GM10248 (cell line): ENCODE measurements around the gene KLRF1.

Experiments
- CTCF ChIA-PET: fragments of 300-600 bp; sonication (Branson Sonifier 250); formaldehyde crosslinking; extraction: SDS; loops from one replicate; lab custom pipeline; 2021; ENCODE audit warnings: antibody characterized with exemption; lab: Yijun Ruan, JAX
- POLR2A ChIA-PET: fragments of 350-650 bp; sonication (Branson Sonifier 250); formaldehyde crosslinking; extraction: SDS; loops from one replicate; lab custom pipeline; 2020; ENCODE audit warnings: antibody characterized with exemption; lab: Yijun Ruan, JAX
- DNase-seq: peaks from one replicate; pipeline ENCODE4 v3.0.0; 2012; ENCODE audit errors: extremely low spot score
- TF ChIP-seq, protein P1 (sequence below): IDR thresholded peaks from 2 replicates; pipeline ENCODE4 v1.5.1; 2012; ENCODE audit warnings: mild to moderate bottlenecking, low read depth; ENCODE audit errors: extremely low read depth, missing control alignments, control extremely low read depth

The KLRF1 gene

DNA sequence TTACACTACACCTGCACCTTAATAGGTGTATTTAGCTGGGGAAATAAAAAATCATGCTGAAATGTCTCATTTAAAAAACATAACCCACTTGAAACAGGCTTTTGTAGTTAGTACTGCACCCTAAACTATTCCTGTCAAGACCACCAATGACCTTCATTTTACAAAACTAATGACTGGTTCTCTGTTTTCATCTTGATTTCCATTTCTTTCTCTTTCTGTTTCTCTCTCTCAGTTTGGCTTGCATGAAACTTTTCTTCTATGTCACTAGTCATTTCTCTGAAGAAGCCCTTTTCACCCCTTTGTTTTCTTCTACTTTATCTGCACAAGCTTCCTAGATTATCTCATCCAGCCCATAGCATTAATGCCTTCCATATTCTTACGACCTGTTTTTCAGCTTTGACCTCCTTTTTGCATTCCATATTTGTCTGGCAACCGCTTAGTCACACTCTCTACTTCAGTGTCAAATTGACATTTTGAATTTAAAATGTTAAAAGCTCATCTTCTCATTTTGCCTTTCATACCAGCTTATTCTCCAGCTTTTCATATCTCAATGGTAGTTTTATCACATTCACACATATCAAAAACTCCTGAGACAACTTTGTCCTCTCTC, 32.7 kb upstream of the KLRF1 start:
- ChIA-PET POLR2A (no interaction called here), CTCF (interaction anchor here (1.0 to 10.7 kb wide), 2 partner anchors 21 to 46 kb away, joined by 3 to 287 read pairs; no protein-coding TSS in a partner anchor)
- DNase-seq = no peak
- TF ChIP-seq, protein P1, sequence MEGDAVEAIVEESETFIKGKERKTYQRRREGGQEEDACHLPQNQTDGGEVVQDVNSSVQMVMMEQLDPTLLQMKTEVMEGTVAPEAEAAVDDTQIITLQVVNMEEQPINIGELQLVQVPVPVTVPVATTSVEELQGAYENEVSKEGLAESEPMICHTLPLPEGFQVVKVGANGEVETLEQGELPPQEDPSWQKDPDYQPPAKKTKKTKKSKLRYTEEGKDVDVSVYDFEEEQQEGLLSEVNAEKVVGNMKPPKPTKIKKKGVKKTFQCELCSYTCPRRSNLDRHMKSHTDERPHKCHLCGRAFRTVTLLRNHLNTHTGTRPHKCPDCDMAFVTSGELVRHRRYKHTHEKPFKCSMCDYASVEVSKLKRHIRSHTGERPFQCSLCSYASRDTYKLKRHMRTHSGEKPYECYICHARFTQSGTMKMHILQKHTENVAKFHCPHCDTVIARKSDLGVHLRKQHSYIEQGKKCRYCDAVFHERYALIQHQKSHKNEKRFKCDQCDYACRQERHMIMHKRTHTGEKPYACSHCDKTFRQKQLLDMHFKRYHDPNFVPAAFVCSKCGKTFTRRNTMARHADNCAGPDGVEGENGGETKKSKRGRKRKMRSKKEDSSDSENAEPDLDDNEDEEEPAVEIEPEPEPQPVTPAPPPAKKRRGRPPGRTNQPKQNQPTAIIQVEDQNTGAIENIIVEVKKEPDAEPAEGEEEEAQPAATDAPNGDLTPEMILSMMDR = no peak

GRCh38 chr12:9795945-9796344, 31.3 kb upstream of the KLRF1 start:
- no peak for DNase-seq
- ChIA-PET CTCF (interaction anchor here (1.3 to 10.7 kb wide), 3 partner anchors 18 to 47 kb away, joined by 3 to 287 read pairs (median 24); partner anchors contain the start of gene CD69), POLR2A (no interaction called here)
- TF ChIP-seq, protein P1 = no peak

DNA sequence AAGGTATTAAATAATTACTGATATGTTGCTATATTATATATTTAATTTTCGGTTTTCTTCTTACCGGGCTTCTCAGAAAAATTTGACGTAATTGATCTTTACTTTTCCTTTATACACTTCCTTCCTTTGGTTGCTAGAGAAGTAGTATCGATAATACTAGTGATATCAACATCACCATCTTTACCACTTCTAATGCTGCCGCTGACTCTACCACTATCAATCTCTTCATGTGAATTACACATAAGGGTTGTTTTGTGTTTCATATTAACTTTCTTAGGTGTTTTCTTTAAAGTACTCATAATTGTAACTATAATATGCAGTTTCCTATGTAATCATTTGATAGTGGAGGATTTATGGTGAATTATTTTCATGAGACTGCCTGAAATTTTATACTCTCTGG, 30.9 kb upstream of the KLRF1 start:
- no peak for DNase-seq
- TF ChIP-seq, protein P1 = no peak
- ChIA-PET POLR2A (no interaction called here), CTCF (interaction anchor here (1.3 to 10.7 kb wide), 4 partner anchors 17 to 48 kb away, joined by 3 to 287 read pairs (median 18); partner anchors contain the start of gene CD69)

DNA sequence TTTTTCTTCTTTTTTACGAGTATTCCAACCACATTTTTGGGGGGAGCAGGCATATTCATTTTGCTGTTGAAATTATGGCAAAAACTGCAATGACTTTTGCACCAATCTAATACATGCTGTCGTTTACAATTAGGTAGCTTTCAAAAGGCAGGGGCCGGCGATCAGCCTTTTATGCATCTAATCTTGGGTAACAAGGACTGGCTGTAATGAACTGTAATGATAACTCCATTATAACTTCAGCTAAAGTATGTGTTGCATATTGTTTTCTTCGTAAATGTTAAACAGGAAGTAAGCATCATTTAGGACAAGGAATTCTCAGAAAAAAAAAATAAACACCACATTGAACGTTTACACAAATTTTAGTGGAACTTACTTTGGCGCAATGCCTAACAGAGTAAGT, 30.3 kb upstream of the KLRF1 start:
- TF ChIP-seq, protein P1 = no peak
- POLR2A ChIA-PET = interaction anchor here (1.5 kb wide), 1 partner anchor 39 kb away, joined by 3 read pairs; no protein-coding TSS in a partner anchor
- DNase-seq = no peak
- CTCF ChIA-PET = interaction anchor here (1.5 to 10.7 kb wide), 4 partner anchors 16 to 48 kb away, joined by 4 to 287 read pairs (median 18); partner anchors contain the start of gene CD69

DNA sequence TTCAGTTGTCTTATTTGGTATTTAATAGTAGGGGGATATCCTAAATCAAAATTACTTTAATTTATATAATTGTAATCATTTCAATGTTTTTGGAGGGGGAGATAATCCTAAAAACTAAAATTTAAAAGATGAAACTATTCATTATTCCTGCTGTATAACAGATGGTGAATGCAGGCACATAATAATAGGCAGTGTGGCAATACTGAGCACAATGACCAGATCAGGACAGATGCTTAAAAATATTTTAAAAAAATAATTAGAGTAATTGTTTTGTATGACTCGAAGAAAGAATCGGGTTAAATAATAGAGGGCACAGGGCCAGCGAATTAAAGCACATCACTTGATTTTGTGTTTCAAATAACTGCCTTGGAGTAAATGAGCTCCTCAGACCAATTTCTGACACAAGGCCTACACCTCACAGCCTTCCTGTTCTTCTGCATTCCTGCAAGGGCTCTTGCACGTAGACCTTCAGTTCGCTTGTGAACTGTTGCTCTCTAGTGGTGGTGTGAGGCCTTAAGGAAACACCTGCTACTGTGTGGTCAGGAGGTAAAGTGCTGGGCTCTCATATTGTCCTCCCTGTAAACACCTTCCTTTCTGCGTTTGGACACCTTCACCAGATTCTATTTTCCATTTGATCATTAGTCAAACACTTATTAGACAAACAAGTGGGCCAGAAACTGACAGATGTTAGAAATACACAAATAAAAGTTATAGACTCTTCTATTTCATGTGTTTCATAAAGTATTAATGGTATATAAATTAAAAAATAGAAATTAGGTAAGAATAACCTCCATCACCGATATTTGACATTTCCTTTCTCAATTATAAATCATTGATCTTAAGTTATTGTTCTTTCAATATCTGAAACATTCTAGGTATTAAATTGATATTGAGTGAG, 29.3 kb upstream of the KLRF1 start:
- DNase-seq = peak; percentile 41
- POLR2A ChIA-PET = interaction anchor here (0.5 to 1.5 kb wide), 3 partner anchors 40 to 108 kb away, joined by 3 read pairs; no protein-coding TSS in a partner anchor
- CTCF ChIA-PET = interaction anchor here (0.6 to 10.7 kb wide), 15 partner anchors 10 to 355 kb away, joined by 3 to 287 read pairs (median 5); partner anchors contain the start of gene CD69
- TF ChIP-seq, protein P1 = peak; percentile 87

- POLR2A ChIA-PET = no interaction called here
- TF ChIP-seq, protein P1 = no peak
- CTCF ChIA-PET = interaction anchor here (0.9 to 10.7 kb wide), 10 partner anchors 12 to 421 kb away, joined by 3 to 287 read pairs (median 6); partner anchors contain the start of gene CD69
- no peak for DNase-seq
Observed at GRCh38 chr12:9799961-9800360, 27.3 kb upstream of the KLRF1 start.
